Activated CD4-positive, alpha-beta T cell treated with anti-CD3 and anti-CD28 coated beads for 36 hours (primary cell): Measurements from ENCODE around the gene PSPH. TPM values are rescaled to one million over a fixed set of nuclear protein-coding genes. Genes with fewer than 3 reads are reported as not detected.
"Not testable (repeated sequence)": the region's sequence is repeated elsewhere in the genome, so short reads cannot be mapped to it uniquely, and the experiment has no call there.

Experiments
- ATAC-seq: fragments of 200-7000 bp; cut with Tn5 transposase; one replicate; pipeline ENCODE4 v1.10.0; 2021; ENCODE audit warnings: mild to moderate bottlenecking, moderate library complexity
- CTCF ChIA-PET: fragments of 350-600 bp; sonication (Branson Sonifier 250); formaldehyde crosslinking; loops from one replicate; lab custom pipeline; 2021; ENCODE audit warnings: antibody characterized with exemption; lab: Charles Lee
- POLR2A ChIA-PET: fragments of 350-600 bp; sonication (Branson Sonifier 250); formaldehyde crosslinking; loops from one replicate; lab custom pipeline; 2021; ENCODE audit warnings: antibody characterized with exemption, inconsistent platforms; lab: Charles Lee
- DNase-seq: peaks from one replicate; pipeline ENCODE4 v3.0.0-alpha.2; 2020
- H3K27ac Mint-ChIP-seq: one replicate; pipeline ENCODE4 v1.8.0; 2021; ENCODE audit warnings: mixed read lengths
- H3K27me3 Mint-ChIP-seq: one replicate; pipeline ENCODE4 v1.8.0; 2021; ENCODE audit warnings: mixed read lengths
- H3K36me3 Mint-ChIP-seq: one replicate; pipeline ENCODE4 v1.8.0; 2021; ENCODE audit warnings: low read depth, mixed read lengths
- H3K4me1 Mint-ChIP-seq: one replicate; pipeline ENCODE4 v1.8.0; 2021; ENCODE audit warnings: mixed read lengths
- H3K4me3 Mint-ChIP-seq: one replicate; pipeline ENCODE4 v1.8.0; 2021; ENCODE audit warnings: mild to moderate bottlenecking, moderate library complexity, mixed read lengths
- H3K9me3 Mint-ChIP-seq: one replicate; pipeline ENCODE4 v1.8.0; 2021; ENCODE audit warnings: low read depth, mixed read lengths
- intact Hi-C, 2 experiments: fragments of 100-400 bp; cut with DNase I in 1 of 2; cut with micrococcal nuclease in 1 of 2; formaldehyde crosslinking; loops; one replicate each; pipeline versions ENCODE4 v1.14.2 to v1.15.1; 2022 to 2024; cut with DNase I, micrococcal nuclease
- total RNA-seq, 2 experiments: library from RNA; stranded (reverse); gene quantifications; one replicate each; pipeline ENCODE4 v1.2.3, GENCODE V29; 2021

Gene PSPH
- total RNA-seq, 2 experiments from 2014 or later = 24.4 to 30.3 TPM

DNA sequence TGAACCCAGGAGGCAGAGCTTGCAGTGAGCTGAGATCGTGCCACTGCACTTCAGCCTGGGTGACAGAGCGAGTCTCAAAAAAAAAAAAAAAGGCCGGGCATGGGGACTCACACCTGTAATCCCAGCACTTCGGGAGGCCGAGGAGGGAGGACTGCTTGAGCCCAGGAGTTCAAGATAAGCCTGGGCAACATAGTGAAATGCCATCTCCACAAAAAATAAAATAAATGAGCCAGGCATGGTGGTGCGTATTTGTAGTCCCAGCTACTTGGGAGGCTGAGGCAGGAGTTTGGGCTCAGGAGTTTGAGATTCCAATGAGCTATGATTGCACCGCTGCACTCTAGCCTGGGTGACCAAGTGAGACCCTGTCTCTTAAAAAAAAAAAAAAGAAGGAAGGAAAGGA is 18.7 kb downstream of the PSPH start:
- Mint-ChIP-seq H3K36me3 (peaks cover 27% of the 10 kb centered on the region), H3K4me3 (peak overlapping the region; percentile 6)
- POLR2A ChIA-PET, CTCF ChIA-PET, H3K27me3 Mint-ChIP-seq, H3K4me1 Mint-ChIP-seq, ATAC-seq, H3K9me3 Mint-ChIP-seq, DNase-seq, H3K27ac Mint-ChIP-seq, intact Hi-C loops: not testable (repeated sequence)

DNA sequence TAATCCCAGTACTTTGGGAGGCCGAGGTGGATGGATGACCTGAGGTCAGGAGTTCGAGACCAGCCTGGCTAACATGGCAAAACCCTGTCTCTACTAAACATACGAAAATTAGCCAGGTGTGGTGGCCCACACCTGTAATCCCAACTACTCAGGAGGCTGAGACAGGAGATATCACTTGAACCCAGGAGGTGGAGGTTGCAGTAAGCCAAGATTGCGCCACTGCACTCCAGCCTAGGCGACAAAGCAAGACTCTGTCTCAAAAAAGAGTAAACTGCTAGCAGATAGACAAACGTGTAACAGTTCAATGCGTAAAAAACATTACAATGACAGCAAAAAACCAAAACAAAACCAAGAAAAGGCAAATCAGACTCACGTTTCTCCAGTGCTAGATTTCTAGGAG is 19.7 kb downstream of the PSPH start:
- CTCF ChIA-PET, H3K4me1 Mint-ChIP-seq, H3K4me3 Mint-ChIP-seq, DNase-seq, H3K27me3 Mint-ChIP-seq, H3K9me3 Mint-ChIP-seq, POLR2A ChIA-PET, intact Hi-C loops, ATAC-seq, H3K27ac Mint-ChIP-seq: not testable (repeated sequence)
- H3K36me3 Mint-ChIP-seq = peaks cover 29% of the 10 kb centered on the region

DNA sequence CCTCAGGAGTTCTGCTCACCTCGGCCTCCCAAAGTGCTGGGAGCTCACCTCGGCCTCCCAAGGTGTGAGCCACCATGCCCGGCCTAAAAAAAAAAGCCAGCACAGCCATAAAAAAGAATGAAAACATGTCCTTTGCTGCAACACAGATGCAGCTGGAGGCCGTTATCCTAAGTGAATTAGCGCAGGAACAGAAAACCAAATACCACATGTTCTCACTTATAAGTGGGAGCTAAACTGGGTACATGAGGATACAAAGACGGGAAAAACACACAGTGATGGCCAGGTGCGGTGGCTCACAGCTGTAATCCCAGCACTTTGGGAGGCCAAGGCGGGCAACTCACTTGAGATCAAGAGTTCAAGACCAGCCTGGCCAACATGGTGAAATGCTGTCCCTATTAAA is 20.9 kb downstream of the PSPH start:
- ATAC-seq (no peak), DNase-seq (no peak)
- Mint-ChIP-seq H3K4me1 (peaks cover 8% of the 10 kb centered on the region), H3K4me3 (no peak overlapping the region), H3K27ac (no peak overlapping the region), H3K27me3 (no peaks in the 10 kb centered on the region), H3K36me3 (peaks cover 32% of the 10 kb centered on the region), H3K9me3 (no peaks in the 10 kb centered on the region)
- ChIA-PET CTCF (no interaction called here), POLR2A (no interaction called here)
- intact Hi-C loops = no loop called here

DNA sequence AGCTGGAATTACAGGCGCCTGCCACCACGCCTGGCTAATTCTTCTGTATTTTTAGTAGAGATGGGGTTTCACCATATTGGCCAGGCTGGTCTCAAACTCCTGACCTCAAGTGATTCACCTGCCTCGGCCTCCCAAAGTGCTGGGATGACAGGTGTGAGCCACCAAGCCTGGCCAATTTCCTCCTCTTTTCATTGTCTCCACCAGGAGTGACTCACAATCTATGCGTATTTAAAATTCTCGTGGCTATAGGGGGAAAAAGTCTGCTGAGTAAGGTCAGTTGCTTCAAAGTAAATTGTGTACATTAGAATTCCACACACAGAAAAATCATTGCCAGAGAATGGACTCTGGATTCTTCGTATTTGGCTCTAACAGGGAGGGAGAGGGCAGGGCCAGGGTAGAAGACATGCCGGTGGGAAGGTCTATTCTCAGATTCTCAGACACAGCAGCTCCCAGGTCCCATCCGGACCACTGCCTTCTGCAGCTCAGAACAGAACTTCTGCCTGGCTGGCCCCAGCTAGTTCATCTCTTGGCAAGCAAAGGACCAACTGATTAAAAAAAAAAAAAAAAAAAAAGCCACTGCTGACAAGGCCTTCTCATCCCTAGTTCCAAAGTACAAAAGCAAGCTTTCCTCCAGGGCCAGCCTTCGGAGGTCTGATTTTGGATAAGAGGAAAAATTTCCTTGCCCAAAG is 22.2 kb downstream of the PSPH start:
- Mint-ChIP-seq H3K27ac (no peak overlapping the region), H3K9me3 (no peaks in the 10 kb centered on the region), H3K27me3 (no peaks in the 10 kb centered on the region), H3K36me3 (peaks cover 38% of the 10 kb centered on the region), H3K4me3 (no peak overlapping the region), H3K4me1 (peaks cover 8% of the 10 kb centered on the region)
- DNase-seq = no peak
- intact Hi-C loops = no loop called here
- ATAC-seq = no peak
- ChIA-PET CTCF (no interaction called here), POLR2A (no interaction called here)

DNA sequence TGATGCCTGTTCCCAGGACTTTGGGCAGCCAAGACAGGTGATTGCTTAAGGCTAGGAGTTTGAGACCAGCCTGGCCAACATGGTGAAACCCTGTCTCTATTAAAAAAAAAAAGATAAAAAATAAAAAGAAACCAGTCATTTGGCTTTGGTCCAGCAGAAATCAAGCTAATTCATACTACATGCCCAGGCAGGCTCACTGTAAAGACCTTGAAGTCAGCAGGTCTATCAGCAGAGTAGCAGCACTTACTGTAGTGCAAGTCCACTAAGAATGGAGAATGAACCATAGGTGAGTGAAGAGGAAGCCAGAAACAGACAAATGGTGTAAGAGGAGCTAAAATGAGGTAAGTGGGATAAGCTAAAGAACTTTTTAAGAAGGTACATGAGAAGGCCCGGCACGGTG is 24.7 kb downstream of the PSPH start:
- Mint-ChIP-seq H3K27me3 (no peaks in the 10 kb centered on the region), H3K4me1 (no peaks in the 10 kb centered on the region), H3K4me3 (no peak overlapping the region), H3K9me3 (no peaks in the 10 kb centered on the region), H3K36me3 (peaks cover 34% of the 10 kb centered on the region), H3K27ac (no peak overlapping the region)
- POLR2A ChIA-PET = interaction anchor here (0.9 kb wide), 1 partner anchor 25 kb away, joined by 3 read pairs; the partner anchor contains the start of gene PSPH
- ATAC-seq = no peak
- CTCF ChIA-PET = interaction anchor here (0.6 to 0.7 kb wide), 2 partner anchors 27 to 60 kb away, joined by 4 read pairs; no protein-coding TSS in a partner anchor
- intact Hi-C loops = no loop called here
- DNase-seq = no peak

DNA sequence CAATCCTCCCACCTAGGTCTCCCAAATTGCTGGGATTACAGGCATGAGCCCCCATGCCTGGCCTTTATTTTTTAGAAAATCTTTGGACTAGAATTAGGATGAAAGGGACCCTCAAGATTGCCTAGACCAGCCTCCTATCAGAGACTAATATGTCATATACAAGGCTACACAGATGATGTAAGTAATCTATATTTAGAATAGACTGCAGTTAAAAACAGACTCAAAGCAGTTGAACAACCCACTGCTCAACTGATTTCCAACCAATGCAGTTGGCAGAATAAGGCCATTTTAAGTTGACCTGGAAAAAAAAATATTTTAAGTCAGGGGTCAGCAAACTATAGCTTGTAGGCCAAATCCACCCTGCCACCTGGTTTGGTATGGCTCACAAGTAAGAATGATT is 27.7 kb downstream of the PSPH start:
- no peaks in the 10 kb centered on the region for H3K9me3 Mint-ChIP-seq
- intact Hi-C loops = no loop called here
- peaks cover 33% of the 10 kb centered on the region for H3K36me3 Mint-ChIP-seq
- H3K4me3 Mint-ChIP-seq = no peak overlapping the region
- DNase-seq (no peak), ATAC-seq (no peak)
- no peaks in the 10 kb centered on the region for H3K4me1 Mint-ChIP-seq
- POLR2A ChIA-PET = no interaction called here
- CTCF ChIA-PET = no interaction called here
- H3K27me3 Mint-ChIP-seq = no peaks in the 10 kb centered on the region
- no peak overlapping the region for H3K27ac Mint-ChIP-seq

DNA sequence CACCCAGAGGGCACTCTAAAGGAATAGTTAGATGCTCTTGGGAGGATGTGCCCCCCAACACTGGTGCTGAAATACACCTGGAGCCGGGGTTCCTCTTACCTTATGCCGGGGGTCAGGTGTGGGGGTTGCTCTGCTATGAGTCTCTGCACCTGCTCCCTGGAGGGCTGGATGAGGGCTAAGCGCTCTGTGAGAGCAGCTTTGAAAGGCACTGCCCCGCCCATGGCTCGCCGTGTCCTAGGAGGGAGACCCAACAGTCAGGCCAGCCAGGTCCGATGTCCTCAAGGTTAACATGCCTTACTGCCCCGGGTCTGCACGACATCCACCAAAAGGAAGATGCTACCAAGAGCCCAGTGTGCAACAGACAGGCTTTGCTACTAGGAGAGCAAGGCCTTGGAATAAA is 31.7 kb downstream of the PSPH start:
- H3K4me3 Mint-ChIP-seq = no peak overlapping the region
- CTCF ChIA-PET = interaction anchor here (1.2 to 1.4 kb wide), 2 partner anchors 13 kb away, joined by 3 to 4 read pairs; no protein-coding TSS in a partner anchor
- H3K27ac Mint-ChIP-seq = no peak overlapping the region
- POLR2A ChIA-PET = interaction anchor here (0.6 kb wide), 1 partner anchor 16 kb away, joined by 3 read pairs; no protein-coding TSS in a partner anchor
- H3K27me3 Mint-ChIP-seq = no peaks in the 10 kb centered on the region
- H3K4me1 Mint-ChIP-seq = no peaks in the 10 kb centered on the region
- H3K9me3 Mint-ChIP-seq = no peaks in the 10 kb centered on the region
- intact Hi-C loops = no loop called here
- H3K36me3 Mint-ChIP-seq = peaks cover 26% of the 10 kb centered on the region
- ATAC-seq = no peak
- DNase-seq = no peak

DNA sequence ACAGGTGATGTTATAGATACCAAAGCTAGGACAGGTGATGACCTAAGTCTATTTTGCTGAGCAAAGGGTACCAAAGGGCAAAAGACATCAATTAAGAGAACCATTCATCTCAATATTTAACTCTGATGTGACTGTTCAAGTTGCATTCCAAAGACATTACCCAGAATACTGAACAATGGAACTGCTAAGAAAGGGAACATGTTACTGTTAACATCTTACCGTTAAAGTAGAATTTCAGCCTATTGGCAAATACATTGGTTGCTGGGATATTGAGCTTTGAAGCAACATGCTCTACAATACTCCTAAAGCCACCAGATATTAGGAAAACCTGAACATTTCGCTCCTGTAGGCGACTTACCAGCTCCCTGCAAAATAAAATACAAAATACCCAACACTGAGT is 34.2 kb downstream of the PSPH start:
- H3K27ac Mint-ChIP-seq, DNase-seq, POLR2A ChIA-PET, H3K4me1 Mint-ChIP-seq, H3K4me3 Mint-ChIP-seq, H3K27me3 Mint-ChIP-seq, ATAC-seq, H3K9me3 Mint-ChIP-seq, intact Hi-C loops: not testable (repeated sequence)
- CTCF ChIA-PET = interaction anchor here (1.1 kb wide), 1 partner anchor 59 kb away, joined by 3 read pairs; no protein-coding TSS in a partner anchor
- peaks cover 28% of the 10 kb centered on the region for H3K36me3 Mint-ChIP-seq

DNA sequence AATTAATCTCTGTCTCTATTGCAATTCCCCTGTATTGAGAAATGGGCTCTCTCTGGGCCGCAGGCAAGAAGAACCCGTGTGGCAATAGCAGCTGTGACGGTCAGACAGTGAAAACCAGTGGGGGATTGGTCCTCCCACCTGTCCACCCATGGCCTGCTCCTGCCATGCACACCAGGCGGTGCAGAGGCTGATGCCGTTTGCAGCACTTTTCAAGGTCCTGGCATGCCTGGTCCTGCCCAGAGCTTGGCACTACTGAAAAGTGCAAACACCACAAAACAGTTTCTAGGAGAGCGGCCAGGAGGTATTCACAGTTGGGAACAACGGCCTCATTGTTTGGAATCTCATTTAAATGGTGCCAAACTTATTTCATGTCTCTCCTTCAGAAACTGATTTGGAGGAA is 41.5 kb downstream of the PSPH start:
- ATAC-seq (no peak), DNase-seq (no peak)
- no peaks in the 10 kb centered on the region for H3K4me1 Mint-ChIP-seq
- no peaks in the 10 kb centered on the region for H3K27me3 Mint-ChIP-seq
- intact Hi-C loops = no loop called here
- peaks cover 14% of the 10 kb centered on the region for H3K36me3 Mint-ChIP-seq
- H3K9me3 Mint-ChIP-seq = no peaks in the 10 kb centered on the region
- H3K4me3 Mint-ChIP-seq = no peak overlapping the region
- POLR2A ChIA-PET = no interaction called here
- CTCF ChIA-PET = no interaction called here
- H3K27ac Mint-ChIP-seq = no peak overlapping the region

DNA sequence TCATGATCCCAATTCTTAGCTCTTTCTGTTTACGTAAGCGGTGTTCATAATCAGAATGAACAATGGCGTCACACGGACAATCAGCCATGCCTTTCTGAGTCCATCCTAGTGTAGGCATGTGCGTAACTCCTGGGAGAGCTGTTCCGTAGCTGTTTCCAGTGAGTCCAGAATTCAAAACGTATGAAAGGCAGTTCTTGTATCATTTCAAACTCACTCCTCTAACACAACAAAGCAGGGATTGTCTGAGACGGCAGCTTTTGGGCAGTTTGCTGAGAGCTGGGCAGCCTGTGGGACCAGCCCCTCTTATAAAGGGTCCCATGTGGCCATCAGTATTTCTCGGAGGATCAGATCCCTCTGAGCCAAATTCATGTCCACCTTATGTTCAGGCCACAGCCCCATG is 43.4 kb downstream of the PSPH start:
- intact Hi-C loops = no loop called here
- DNase-seq (no peak), ATAC-seq (no peak)
- H3K36me3 Mint-ChIP-seq = peaks cover 6% of the 10 kb centered on the region
- POLR2A ChIA-PET = interaction anchor here (0.5 kb wide), 1 partner anchor 64 kb away, joined by 12 read pairs; no protein-coding TSS in a partner anchor
- no peaks in the 10 kb centered on the region for H3K9me3 Mint-ChIP-seq
- H3K27ac Mint-ChIP-seq = no peak overlapping the region
- H3K27me3 Mint-ChIP-seq = no peaks in the 10 kb centered on the region
- CTCF ChIA-PET = interaction anchor here (0.8 to 5.2 kb wide), 2 partner anchors 28 to 65 kb away, joined by 3 to 41 read pairs; no protein-coding TSS in a partner anchor
- H3K4me3 Mint-ChIP-seq = no peak overlapping the region
- H3K4me1 Mint-ChIP-seq = no peaks in the 10 kb centered on the region

DNA sequence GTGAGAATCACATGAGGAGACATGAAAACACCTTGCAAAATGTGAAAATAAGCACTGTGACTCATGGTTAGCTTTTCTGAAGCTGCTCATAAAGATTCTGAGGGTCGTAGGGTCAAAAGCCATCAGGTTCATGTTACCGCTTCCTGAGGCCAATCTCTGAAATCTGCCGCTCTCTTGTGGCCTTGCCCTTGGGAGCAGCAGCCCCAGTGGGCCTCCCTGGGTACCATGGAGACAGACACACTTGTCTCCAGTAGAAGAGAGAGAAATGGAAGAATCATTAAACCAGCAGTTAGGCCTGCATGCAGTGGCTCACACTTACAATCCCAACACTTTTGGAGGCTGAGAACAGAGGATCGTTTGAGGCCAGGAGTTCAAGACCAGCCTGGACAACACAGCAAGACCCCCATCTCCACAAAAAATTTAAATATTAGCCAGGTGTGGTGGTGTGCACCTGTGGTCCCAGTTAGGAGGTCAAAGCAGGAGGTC is 44.0 kb downstream of the PSPH start:
- H3K9me3 Mint-ChIP-seq = no peaks in the 10 kb centered on the region
- no peaks in the 10 kb centered on the region for H3K4me1 Mint-ChIP-seq
- no peak for DNase-seq
- H3K36me3 Mint-ChIP-seq = peaks cover 6% of the 10 kb centered on the region
- no peak overlapping the region for H3K4me3 Mint-ChIP-seq
- ATAC-seq = peak; percentile 32
- ChIA-PET CTCF (interaction anchor here (0.8 to 5.2 kb wide), 4 partner anchors 13 to 66 kb away, joined by 3 to 41 read pairs (median 4); no protein-coding TSS in a partner anchor), POLR2A (interaction anchor here (0.5 kb wide), 1 partner anchor 65 kb away, joined by 12 read pairs; no protein-coding TSS in a partner anchor)
- intact Hi-C loops = no loop called here
- no peak overlapping the region for H3K27ac Mint-ChIP-seq
- no peaks in the 10 kb centered on the region for H3K27me3 Mint-ChIP-seq

DNA sequence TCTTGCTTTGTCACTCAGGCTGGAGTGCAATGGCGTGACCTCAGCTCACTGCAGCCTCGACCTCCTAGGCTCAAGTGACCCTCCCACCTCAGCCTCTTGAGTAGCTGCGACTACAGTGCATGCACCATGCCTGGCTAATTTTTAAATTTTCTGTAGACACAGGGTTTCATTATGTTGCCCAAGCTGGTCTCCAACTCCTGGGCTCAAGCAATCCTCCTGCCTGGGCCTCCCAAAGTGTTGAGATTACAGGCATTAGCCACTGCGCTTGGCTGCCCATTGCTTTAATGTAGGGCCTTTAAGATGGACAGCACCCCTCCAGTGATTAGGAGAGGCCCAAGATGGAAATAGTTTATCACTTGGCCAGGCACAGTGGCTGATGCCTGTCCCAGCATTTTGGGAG is 47.5 kb downstream of the PSPH start:
- H3K27me3 Mint-ChIP-seq = no peaks in the 10 kb centered on the region
- DNase-seq (no peak), ATAC-seq (no peak)
- ChIA-PET CTCF (interaction anchor here (0.6 to 5.2 kb wide), 2 partner anchors 69 to 141 kb away, joined by 3 to 41 read pairs; no protein-coding TSS in a partner anchor), POLR2A (no interaction called here)
- H3K4me1 Mint-ChIP-seq = peaks cover 16% of the 10 kb centered on the region
- H3K4me3 Mint-ChIP-seq = no peak overlapping the region
- no peak overlapping the region for H3K27ac Mint-ChIP-seq
- peaks cover 10% of the 10 kb centered on the region for H3K36me3 Mint-ChIP-seq
- intact Hi-C loops = no loop called here
- H3K9me3 Mint-ChIP-seq = no peaks in the 10 kb centered on the region
